Fibroblast of lung (primary cell): Measurements from ENCODE around the gene AMN. TPM values are rescaled to one million over a fixed set of nuclear protein-coding genes. Genes with fewer than 3 reads are reported as not detected.

ENCODE experiments used
- DNase-seq, 2 donors: peaks; one replicate each; pipeline versions ENCODE4 v3.0.0 to v3.0.0-alpha.2; 2010; ENCODE audit warnings: low read depth in 2 of 2
- H2AFZ ChIP-seq: 2 replicates; pipeline ENCODE4 v1.5.1; 2012; ENCODE audit warnings: low read length, control low read depth, inconsistent platforms
- H3K27ac ChIP-seq: 2 replicates; pipeline ENCODE4 v1.5.1; 2011; ENCODE audit warnings: low read length, control low read depth; ENCODE audit not compliant: insufficient read depth
- H3K27me3 ChIP-seq: 2 replicates; pipeline ENCODE4 v1.5.1; 2011; ENCODE audit warnings: mild to moderate bottlenecking, low read length; ENCODE audit not compliant: control insufficient read depth, insufficient read depth
- H3K36me3 ChIP-seq: 2 replicates; pipeline ENCODE4 v1.5.1; 2011; ENCODE audit warnings: low read length; ENCODE audit not compliant: control insufficient read depth, insufficient read depth
- H3K4me1 ChIP-seq: 2 replicates; pipeline ENCODE4 v1.5.1; 2011; ENCODE audit warnings: low read length; ENCODE audit not compliant: control insufficient read depth, insufficient read depth; ENCODE audit errors: extremely low read depth
- H3K4me2 ChIP-seq: 2 replicates; pipeline ENCODE4 v1.5.1; 2011; ENCODE audit warnings: low read length, control low read depth; ENCODE audit not compliant: insufficient read depth; ENCODE audit errors: extremely low read depth
- H3K4me3 ChIP-seq, 4 experiments: fragments of 200-600 bp in 1 of 4; sonication (generic) in 1 of 4; replicated peaks in 1 of 4; 2 replicates each; pipeline ENCODE4 v1.5.1; 2011 to 2016; ENCODE audit warnings: low read length in 4 of 4, low read depth in 3 of 4, mild to moderate bottlenecking in 3 of 4, control low read depth in 2 of 4, inconsistent platforms in 1 of 4, mixed read lengths in 1 of 4; ENCODE audit not compliant: insufficient read depth in 1 of 4; ENCODE audit errors: control extremely low read depth in 1 of 4
- H3K79me2 ChIP-seq: 2 replicates; pipeline ENCODE4 v1.5.1; 2012; ENCODE audit warnings: mild to moderate bottlenecking, low read length, inconsistent platforms; ENCODE audit not compliant: control insufficient read depth, insufficient read depth
- H3K9ac ChIP-seq: 2 replicates; pipeline ENCODE4 v1.5.1; 2011; ENCODE audit warnings: mild to moderate bottlenecking, low read length, control low read depth; ENCODE audit not compliant: insufficient read depth
- H3K9me3 ChIP-seq: 2 replicates; pipeline ENCODE4 v1.5.1; 2012; ENCODE audit warnings: low read depth, low read length; ENCODE audit not compliant: control insufficient read depth, insufficient read depth
- H4K20me1 ChIP-seq: 2 replicates; pipeline ENCODE4 v1.5.1; 2011; ENCODE audit warnings: low read length; ENCODE audit not compliant: control insufficient read depth, insufficient read depth; ENCODE audit errors: extremely low read depth
- EZH2 ChIP-seq: IDR thresholded peaks from 2 replicates; pipeline ENCODE4 v1.5.1; 2012; ENCODE audit warnings: low read length, control low read depth, mild to moderate bottlenecking; ENCODE audit errors: missing control alignments
- polyA plus RNA-seq, 2 donors: library from polyadenylated mRNA; depleted of rRNA in 1 of 2; stranded (reverse) in 1 of 2; unstranded in 1 of 2; fragments of >200 nt; gene quantifications; 2 replicates each; pipeline ENCODE4 v1.2.1, GENCODE V29; 2011 to 2012; ENCODE audit warnings: missing spikeins in 1 of 2
- total RNA-seq: library from RNA; depleted of rRNA; stranded (reverse); fragments of >200 nt; gene quantifications from 2 replicates; pipeline ENCODE4 v1.2.1, GENCODE V29; 2014
- TF ChIP-seq, protein P1 (sequence below), 2 donors: IDR thresholded peaks in 1 of 2; conservative IDR thresholded peaks in 1 of 2; 1 replicate in 1 of 2; 2 replicates in 1 of 2; pipeline ENCODE4 v1.5.1; 2011 to 2012; ENCODE audit warnings: low read length in 2 of 2, control low read depth in 1 of 2, inconsistent platforms in 1 of 2, low read depth in 1 of 2, mild to moderate bottlenecking in 1 of 2

Gene AMN
- total and polyA plus RNA-seq, 2 donors (not counting 1 experiment from before 2014, with no cell fraction given), result under 0.01 TPM; not detected in 1

DNA sequence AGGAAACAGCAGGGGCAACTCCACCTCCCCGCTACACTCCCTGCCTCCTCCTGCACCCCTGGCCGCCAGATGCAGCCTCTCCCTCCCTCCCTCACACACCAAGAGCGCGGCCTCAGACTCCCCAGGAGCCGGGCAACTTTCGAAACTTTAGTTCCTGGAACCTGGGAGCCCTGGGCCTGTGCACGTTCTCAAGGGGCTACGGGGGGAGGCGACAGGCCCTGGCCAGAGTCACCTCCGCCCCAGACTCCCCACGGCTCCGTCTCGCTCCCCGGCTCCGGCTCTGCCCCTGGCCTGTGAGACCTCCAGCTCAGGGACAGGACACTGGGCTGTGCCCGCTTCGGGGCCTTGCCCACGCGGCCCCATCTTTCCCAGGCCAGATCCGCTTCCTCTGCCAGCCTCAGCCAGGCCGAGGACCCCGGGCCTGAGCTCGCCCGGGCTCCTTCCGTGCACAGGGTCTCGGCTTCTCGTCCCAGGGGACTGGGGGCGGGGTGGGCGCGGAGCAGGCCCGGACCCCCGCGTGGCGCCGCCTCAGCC is 5.5 kb downstream of the AMN start:
- no peak overlapping the region for H3K9ac ChIP-seq
- no peaks in the 10 kb centered on the region for H3K79me2 ChIP-seq
- no peak overlapping the region for H3K27ac ChIP-seq
- H3K9me3 ChIP-seq, result no peaks in the 10 kb centered on the region
- H4K20me1 ChIP-seq, result no peaks in the 10 kb centered on the region
- H3K4me3 ChIP-seq, result no peak overlapping the region
- peaks cover 5% of the 10 kb centered on the region for H3K4me1 ChIP-seq
- TF ChIP-seq, protein P1, sequence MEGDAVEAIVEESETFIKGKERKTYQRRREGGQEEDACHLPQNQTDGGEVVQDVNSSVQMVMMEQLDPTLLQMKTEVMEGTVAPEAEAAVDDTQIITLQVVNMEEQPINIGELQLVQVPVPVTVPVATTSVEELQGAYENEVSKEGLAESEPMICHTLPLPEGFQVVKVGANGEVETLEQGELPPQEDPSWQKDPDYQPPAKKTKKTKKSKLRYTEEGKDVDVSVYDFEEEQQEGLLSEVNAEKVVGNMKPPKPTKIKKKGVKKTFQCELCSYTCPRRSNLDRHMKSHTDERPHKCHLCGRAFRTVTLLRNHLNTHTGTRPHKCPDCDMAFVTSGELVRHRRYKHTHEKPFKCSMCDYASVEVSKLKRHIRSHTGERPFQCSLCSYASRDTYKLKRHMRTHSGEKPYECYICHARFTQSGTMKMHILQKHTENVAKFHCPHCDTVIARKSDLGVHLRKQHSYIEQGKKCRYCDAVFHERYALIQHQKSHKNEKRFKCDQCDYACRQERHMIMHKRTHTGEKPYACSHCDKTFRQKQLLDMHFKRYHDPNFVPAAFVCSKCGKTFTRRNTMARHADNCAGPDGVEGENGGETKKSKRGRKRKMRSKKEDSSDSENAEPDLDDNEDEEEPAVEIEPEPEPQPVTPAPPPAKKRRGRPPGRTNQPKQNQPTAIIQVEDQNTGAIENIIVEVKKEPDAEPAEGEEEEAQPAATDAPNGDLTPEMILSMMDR (conservative IDR thresholded peaks at IDR 0.05 in 1 of 2, IDR thresholded peaks at IDR 0.05 in 1 of 2; ENCODE audit: low read depth in 1 of 2, low read length in 2 of 2), result no peak
- H3K27me3 ChIP-seq, result peaks cover 50% of the 10 kb centered on the region
- no peak for DNase-seq
- no peak overlapping the region for H3K4me2 ChIP-seq
- no peaks in the 10 kb centered on the region for H3K36me3 ChIP-seq
- H2AFZ ChIP-seq, result no peak overlapping the region

DNA sequence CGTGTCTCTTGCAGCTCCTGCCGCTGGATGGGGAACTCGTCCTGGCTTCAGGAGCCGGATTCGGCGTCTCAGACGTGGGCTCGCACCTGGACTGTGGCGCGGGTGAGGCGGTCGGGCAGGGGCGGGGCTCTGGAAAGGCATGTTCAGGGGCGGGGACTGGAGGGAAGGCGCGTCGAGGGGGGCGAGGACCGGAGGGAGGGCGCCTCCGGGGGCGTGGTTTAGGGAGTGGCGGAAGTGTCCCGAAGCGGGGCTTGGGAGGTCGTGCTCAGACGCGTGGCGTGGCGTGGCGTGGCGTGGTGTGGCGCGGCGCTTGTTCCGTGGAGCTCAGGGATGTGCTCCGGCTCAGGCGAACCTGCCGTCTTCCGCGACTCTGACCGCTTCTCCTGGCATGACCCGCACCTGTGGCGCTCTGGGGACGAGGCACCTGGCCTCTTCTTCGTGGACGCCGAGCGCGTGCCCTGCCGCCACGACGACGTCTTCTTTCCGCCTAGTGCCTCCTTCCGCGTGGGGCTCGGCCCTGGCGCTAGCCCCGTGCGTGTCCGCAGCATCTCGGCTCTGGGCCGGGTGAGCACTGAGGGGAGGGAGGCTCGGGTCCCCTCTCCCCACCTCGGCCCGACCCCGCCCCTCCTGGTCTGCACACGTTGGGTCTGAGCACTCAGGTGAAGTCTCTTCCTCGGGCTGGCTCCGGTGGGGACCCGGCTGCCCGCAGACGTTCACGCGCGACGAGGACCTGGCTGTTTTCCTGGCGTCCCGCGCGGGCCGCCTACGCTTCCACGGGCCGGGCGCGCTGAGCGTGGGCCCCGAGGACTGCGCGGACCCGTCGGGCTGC is 6.2 kb downstream of the AMN start:
- DNase-seq, result peak; percentile 30 to 31
- peak overlapping the region; percentile 44 for H3K4me2 ChIP-seq
- H3K9me3 ChIP-seq, result no peaks in the 10 kb centered on the region
- H3K79me2 ChIP-seq, result no peaks in the 10 kb centered on the region
- peak overlapping the region in 1 of 4 experiments; percentile 21 for H3K4me3 ChIP-seq
- H3K36me3 ChIP-seq, result peaks cover 2% of the 10 kb centered on the region
- peaks cover 44% of the 10 kb centered on the region for H3K27me3 ChIP-seq
- H3K4me1 ChIP-seq, result peaks cover 5% of the 10 kb centered on the region
- TF ChIP-seq, protein P1 (conservative IDR thresholded peaks at IDR 0.05 in 1 of 2, IDR thresholded peaks at IDR 0.05 in 1 of 2; ENCODE audit: low read depth in 1 of 2, low read length in 2 of 2), result no peak
- peak; percentile 93 for TF ChIP-seq EZH2
- no peak overlapping the region for H2AFZ ChIP-seq
- no peaks in the 10 kb centered on the region for H4K20me1 ChIP-seq
- no peak overlapping the region for H3K9ac ChIP-seq
- no peak overlapping the region for H3K27ac ChIP-seq

DNA sequence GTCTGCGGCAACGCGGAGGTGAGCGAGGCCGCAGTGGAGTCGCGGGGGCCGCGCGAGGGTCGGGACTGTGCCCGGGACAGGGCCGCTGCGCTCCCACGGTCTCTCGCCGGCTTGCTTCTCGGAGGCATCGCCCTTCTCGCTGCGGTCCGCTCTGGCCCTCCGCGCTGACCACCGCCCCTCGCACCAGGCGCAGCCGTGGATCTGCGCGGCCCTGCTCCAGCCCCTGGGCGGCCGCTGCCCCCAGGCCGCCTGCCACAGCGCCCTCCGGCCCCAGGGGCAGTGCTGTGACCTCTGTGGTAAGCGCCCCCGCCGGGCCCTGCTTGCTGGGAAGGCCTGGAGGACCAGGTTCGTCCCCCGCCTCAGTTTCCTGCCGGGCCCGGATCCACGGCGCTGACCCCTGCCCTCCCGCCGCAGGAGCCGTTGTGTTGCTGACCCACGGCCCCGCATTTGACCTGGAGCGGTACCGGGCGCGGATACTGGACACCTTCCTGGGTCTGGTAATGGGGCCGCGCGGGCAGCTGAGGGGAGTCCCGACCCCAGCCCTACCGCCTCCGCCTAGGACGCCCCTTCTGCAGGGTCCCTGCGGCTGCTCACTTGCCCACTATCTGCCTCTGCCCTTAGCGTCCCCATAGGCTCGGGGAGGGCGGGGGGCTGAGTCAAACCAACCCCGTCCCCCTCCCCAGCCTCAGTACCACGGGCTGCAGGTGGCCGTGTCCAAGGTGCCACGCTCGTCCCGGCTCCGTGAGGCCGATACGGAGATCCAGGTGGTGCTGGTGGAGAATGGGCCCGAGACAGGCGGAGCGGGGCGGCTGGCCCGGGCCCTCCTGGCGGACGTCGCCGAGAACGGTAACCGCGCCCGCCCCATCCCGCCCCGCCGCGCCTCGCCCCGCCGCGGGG is 7.0 kb downstream of the AMN start:
- Histone ChIP-seq H3K27me3 (peaks cover 35% of the 10 kb centered on the region), H3K27ac (no peak overlapping the region), H3K4me3 (peak overlapping the region in 1 of 4 experiments; percentile 2), H4K20me1 (no peaks in the 10 kb centered on the region), H2AFZ (no peak overlapping the region), H3K79me2 (no peaks in the 10 kb centered on the region), H3K9me3 (no peaks in the 10 kb centered on the region), H3K4me1 (peaks cover 5% of the 10 kb centered on the region), H3K4me2 (no peak overlapping the region), H3K9ac (no peak overlapping the region), H3K36me3 (peaks cover 2% of the 10 kb centered on the region)
- DNase-seq, result no peak
- TF ChIP-seq EZH2, result peak; percentile 100
- TF ChIP-seq, protein P1 (conservative IDR thresholded peaks at IDR 0.05 in 1 of 2, IDR thresholded peaks at IDR 0.05 in 1 of 2; ENCODE audit: low read depth in 1 of 2, low read length in 2 of 2), result no peak
